Measurements from ENCODE around the gene TBC1D8.

- TF ChIP-seq CTCF (conservative IDR thresholded peaks at IDR 0.05) (peak; percentile 65), ZFX (IDR thresholded peaks at IDR 0.05) (no peak)
These were observed 112.5 kb downstream of the TBC1D8 start for GRCh38 chr2:101038455-101039255.
